Measurements from ENCODE around the gene HABP2.

The HABP2 gene

DNA sequence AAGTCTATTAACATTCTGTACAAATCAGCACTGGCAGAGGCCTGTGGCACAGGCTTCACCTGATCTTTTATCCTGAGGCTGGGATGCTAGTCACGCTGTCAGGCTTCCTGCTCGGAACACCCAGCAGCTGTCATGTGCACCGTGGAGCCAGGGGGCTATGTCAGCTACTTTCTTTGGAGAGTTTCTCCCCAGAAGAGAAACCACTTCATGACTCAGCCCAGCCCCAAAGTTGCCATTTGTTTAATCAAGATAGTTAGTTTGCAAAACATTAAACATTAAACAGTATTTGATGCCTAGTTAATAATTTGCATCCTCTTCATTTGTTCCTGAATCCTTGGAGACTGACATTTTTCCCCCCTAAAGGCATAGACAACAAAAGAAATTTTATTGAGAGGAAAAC, at the start of gene HABP2:
Gene HABP2 (plus strand): TSS at position 353 of the 400 bp plus-strand sequence. CDS start 69 bp downstream, outside the sequence.
- ChIA-PET CTCF (no interaction called here), POLR2A (no interaction called here)
- DNase-seq (ENCODE audit: extremely low spot score): no peak
- TF ChIP-seq TARDBP (IDR thresholded peaks at IDR 0.05): no peak

DNA sequence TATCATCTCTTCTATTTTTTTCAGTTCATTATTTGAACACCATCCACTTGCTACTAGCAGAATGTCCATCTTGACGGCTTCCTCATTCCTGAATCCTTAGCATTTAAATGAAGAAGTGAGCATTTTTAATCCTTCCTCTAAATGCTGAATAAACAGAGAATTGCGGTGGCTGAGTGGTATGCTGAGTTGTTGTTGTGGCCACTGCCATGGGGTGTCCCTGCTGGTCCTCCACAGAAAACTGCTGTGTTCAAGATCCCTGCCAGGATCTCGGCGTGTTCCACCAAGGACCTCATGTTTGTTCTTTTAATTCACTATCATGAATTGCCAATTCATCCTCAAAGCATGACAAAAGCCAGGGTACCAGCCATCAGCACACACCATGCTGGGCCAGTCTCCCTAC, 48.9 kb upstream of the HABP2 start:
- no peak for DNase-seq (ENCODE audit: extremely low spot score)
- ChIA-PET POLR2A (no interaction called here), CTCF (no interaction called here)
- no peak for TF ChIP-seq ARNT (IDR thresholded peaks at IDR 0.05)
- TF ChIP-seq NFRKB (IDR thresholded peaks at IDR 0.05): no peak
- no peak for TF ChIP-seq BHLHE40 (IDR thresholded peaks at IDR 0.05; ENCODE audit: borderline replicate concordance)
- TF ChIP-seq HDGF (IDR thresholded peaks at IDR 0.05; ENCODE audit: borderline replicate concordance): no peak
- TF ChIP-seq TARDBP (IDR thresholded peaks at IDR 0.05): no peak
- TF ChIP-seq SUZ12 (IDR thresholded peaks at IDR 0.05): no peak
- TF ChIP-seq CTBP1 (IDR thresholded peaks at IDR 0.05; ENCODE audit: borderline replicate concordance): no peak
- TF ChIP-seq FOXK2 (IDR thresholded peaks at IDR 0.05): no peak
- no peak for TF ChIP-seq L3MBTL2 (conservative IDR thresholded peaks at IDR 0.05)
- no peak for TF ChIP-seq SP1 (IDR thresholded peaks at IDR 0.05)

DNA sequence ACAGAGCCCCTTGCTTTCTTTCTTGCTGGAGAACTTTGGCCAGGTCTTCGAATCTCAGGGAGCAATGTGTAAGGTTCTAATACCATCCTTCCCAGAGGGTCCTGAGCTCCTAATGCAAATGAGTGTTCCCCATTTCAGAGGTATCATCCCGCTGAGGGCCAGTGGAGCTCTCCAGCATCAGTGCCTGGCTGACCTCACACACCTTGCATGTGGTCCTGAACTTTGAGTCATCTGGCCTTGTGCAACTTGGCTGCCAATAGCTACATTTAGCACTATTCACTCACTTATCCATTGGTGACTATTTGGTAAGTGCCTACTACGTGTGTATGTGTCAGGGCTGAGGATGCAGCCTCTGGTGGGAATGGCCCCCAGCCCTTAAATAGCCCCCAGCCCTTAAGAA, 48.4 kb upstream of the HABP2 start:
- no peak for DNase-seq (ENCODE audit: extremely low spot score)
- TF ChIP-seq CTBP1 (IDR thresholded peaks at IDR 0.05; ENCODE audit: borderline replicate concordance) (no peak), FOXA1 (IDR thresholded peaks at IDR 0.05) (no peak), SUZ12 (IDR thresholded peaks at IDR 0.05) (no peak), HDGF (IDR thresholded peaks at IDR 0.05; ENCODE audit: borderline replicate concordance) (no peak), TARDBP (IDR thresholded peaks at IDR 0.05) (no peak), FOXK2 (IDR thresholded peaks at IDR 0.05) (no peak), ELF4 (IDR thresholded peaks at IDR 0.05) (no peak), FOXM1 (IDR thresholded peaks at IDR 0.05; ENCODE audit: borderline replicate concordance) (no peak), NFRKB (IDR thresholded peaks at IDR 0.05) (no peak), ZNF384 (IDR thresholded peaks at IDR 0.05) (no peak), LEF1 (IDR thresholded peaks at IDR 0.05; ENCODE audit: borderline replicate concordance) (no peak), BHLHE40 (IDR thresholded peaks at IDR 0.05; ENCODE audit: borderline replicate concordance) (no peak), ARNT (IDR thresholded peaks at IDR 0.05) (no peak), L3MBTL2 (conservative IDR thresholded peaks at IDR 0.05) (no peak), SP1 (IDR thresholded peaks at IDR 0.05) (no peak)
- TF ChIP-seq, protein P1, sequence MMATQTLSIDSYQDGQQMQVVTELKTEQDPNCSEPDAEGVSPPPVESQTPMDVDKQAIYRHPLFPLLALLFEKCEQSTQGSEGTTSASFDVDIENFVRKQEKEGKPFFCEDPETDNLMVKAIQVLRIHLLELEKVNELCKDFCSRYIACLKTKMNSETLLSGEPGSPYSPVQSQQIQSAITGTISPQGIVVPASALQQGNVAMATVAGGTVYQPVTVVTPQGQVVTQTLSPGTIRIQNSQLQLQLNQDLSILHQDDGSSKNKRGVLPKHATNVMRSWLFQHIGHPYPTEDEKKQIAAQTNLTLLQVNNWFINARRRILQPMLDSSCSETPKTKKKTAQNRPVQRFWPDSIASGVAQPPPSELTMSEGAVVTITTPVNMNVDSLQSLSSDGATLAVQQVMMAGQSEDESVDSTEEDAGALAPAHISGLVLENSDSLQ (IDR thresholded peaks at IDR 0.05): no peak
- ChIA-PET CTCF (no interaction called here), POLR2A (no interaction called here)

DNA sequence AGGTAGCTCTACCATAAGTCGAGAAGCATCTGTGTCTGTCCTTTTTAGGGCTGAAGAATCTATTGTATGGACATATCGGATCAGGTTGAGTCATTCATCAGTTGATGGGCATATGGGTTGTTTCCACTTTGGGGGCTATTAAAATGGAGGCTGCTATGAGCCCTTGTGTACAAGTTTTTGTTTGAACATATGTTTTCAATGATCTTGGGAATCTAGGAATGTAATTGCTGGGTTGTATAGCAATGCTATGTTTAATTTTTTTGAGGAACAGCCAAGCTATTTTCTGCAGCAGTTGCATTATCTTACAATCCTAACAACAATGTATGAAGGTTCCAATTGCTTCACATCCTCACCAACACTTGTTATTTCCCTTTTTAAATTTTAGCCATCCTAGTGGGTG, 46.4 kb upstream of the HABP2 start:
- CTCF ChIA-PET: no interaction called here
- POLR2A ChIA-PET: no interaction called here
- DNase-seq (ENCODE audit: extremely low spot score): no peak
- TF ChIP-seq HDGF (IDR thresholded peaks at IDR 0.05; ENCODE audit: borderline replicate concordance) (no peak), ZNF384 (IDR thresholded peaks at IDR 0.05) (no peak), SUZ12 (IDR thresholded peaks at IDR 0.05) (no peak), FOXA1 (IDR thresholded peaks at IDR 0.05) (no peak), L3MBTL2 (conservative IDR thresholded peaks at IDR 0.05) (no peak), BHLHE40 (IDR thresholded peaks at IDR 0.05; ENCODE audit: borderline replicate concordance) (no peak), FOXM1 (IDR thresholded peaks at IDR 0.05; ENCODE audit: borderline replicate concordance) (no peak), FOXK2 (IDR thresholded peaks at IDR 0.05) (no peak), SP1 (IDR thresholded peaks at IDR 0.05) (no peak), CTBP1 (IDR thresholded peaks at IDR 0.05; ENCODE audit: borderline replicate concordance) (no peak), NFRKB (IDR thresholded peaks at IDR 0.05) (no peak), TARDBP (IDR thresholded peaks at IDR 0.05) (no peak), LEF1 (IDR thresholded peaks at IDR 0.05; ENCODE audit: borderline replicate concordance) (no peak), ELF4 (IDR thresholded peaks at IDR 0.05) (no peak), ARNT (IDR thresholded peaks at IDR 0.05) (no peak)
- TF ChIP-seq, protein P1 (IDR thresholded peaks at IDR 0.05): no peak

DNA sequence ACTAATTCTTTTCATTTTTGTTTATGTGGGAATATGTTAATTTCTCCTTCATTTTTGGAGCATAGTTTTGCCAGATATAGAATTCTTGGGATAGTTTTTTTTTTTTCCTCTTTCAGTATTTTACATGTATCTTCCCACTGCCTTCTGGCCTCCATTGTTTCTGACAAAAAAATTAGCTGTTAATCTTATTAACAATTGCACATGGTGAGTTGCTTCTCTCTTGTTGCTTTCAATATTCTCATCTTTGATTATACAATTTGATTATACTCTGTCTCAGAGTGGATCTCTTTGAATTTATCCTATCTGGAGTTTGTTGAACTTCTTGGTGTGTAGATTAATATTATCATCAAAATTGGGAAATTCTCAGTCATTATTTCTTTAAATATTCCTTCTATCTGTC, 41.4 kb upstream of the HABP2 start:
- CTCF ChIA-PET: no interaction called here
- TF ChIP-seq FOXM1 (IDR thresholded peaks at IDR 0.05; ENCODE audit: borderline replicate concordance) (no peak), ELF4 (IDR thresholded peaks at IDR 0.05) (no peak), FOXK2 (IDR thresholded peaks at IDR 0.05) (no peak), HDGF (IDR thresholded peaks at IDR 0.05; ENCODE audit: borderline replicate concordance) (no peak), TARDBP (IDR thresholded peaks at IDR 0.05) (no peak), CTBP1 (IDR thresholded peaks at IDR 0.05; ENCODE audit: borderline replicate concordance) (no peak), SP1 (IDR thresholded peaks at IDR 0.05) (no peak), SUZ12 (IDR thresholded peaks at IDR 0.05) (no peak), NFRKB (IDR thresholded peaks at IDR 0.05) (no peak)
- POLR2A ChIA-PET: no interaction called here
- DNase-seq (ENCODE audit: extremely low spot score): no peak

DNA sequence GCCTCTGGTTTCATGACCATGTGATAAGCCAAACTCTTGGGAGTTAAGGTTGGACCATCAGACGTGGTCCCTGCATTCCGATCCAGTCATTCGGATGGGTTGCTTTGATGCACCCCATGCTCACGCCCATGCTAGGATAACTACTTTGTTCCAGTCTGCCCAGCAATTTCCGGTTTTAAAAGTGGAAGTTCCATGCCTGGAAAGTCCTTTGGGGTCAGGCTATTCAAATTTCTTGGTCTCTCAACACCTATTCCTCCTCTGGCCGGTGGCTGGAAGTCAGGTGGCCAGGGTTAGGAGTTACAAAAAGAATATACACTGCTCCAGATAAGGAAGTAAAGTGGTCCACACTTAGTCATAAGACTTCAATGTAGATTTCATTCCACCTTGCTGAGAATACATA, 37.7 kb upstream of the HABP2 start:
- TF ChIP-seq SUZ12 (IDR thresholded peaks at IDR 0.05) (no peak), ZNF384 (IDR thresholded peaks at IDR 0.05) (no peak), ELF4 (IDR thresholded peaks at IDR 0.05) (no peak), LEF1 (IDR thresholded peaks at IDR 0.05; ENCODE audit: borderline replicate concordance) (no peak), FOXK2 (IDR thresholded peaks at IDR 0.05) (no peak), TARDBP (IDR thresholded peaks at IDR 0.05) (no peak), NFRKB (IDR thresholded peaks at IDR 0.05) (no peak), ARNT (IDR thresholded peaks at IDR 0.05) (no peak), HDGF (IDR thresholded peaks at IDR 0.05; ENCODE audit: borderline replicate concordance) (no peak), BHLHE40 (IDR thresholded peaks at IDR 0.05; ENCODE audit: borderline replicate concordance) (no peak), FOXA1 (IDR thresholded peaks at IDR 0.05) (no peak), CTBP1 (IDR thresholded peaks at IDR 0.05; ENCODE audit: borderline replicate concordance) (no peak)
- TF ChIP-seq, protein P1 (IDR thresholded peaks at IDR 0.05): no peak
- DNase-seq (ENCODE audit: extremely low spot score): no peak
- ChIA-PET POLR2A (no interaction called here), CTCF (no interaction called here)
